ENCODE measurements around the gene LRRFIP2. TPM values are rescaled to one million over a fixed set of nuclear protein-coding genes. Genes with fewer than 3 reads are reported as not detected.

The LRRFIP2 gene
- total RNA-seq, 1 donor from 2014 or later = 34.1 TPM

DNA sequence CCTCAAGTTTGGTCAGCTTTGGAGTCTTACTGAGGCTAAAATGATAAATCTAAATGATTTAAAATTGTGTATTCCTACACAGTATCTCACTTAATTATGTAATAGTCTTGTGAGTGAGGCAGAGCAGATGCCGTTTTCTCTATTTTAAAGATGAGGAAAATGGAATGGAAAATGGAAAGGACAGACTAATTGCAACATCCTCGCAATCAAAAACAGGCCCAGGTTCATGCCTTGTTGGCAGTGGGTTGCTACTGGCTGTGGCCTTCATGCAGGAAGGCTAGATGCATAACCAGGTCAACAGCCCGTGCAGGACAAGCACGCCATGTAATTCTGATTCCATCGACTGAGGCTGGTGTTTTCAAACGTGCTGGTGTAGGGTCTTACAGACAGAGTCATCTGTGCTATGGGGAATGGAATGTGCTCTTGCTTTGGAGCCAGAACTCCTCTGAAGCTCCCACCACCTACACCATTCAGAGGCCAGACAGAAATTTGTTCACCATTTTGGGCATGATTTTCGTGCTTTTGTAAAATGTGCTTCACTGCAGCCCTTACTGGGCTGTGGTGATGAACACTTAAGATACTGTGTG lies 143.2 kb downstream of the LRRFIP2 start:
- peaks cover 2% of the 10 kb centered on the region for H3K36me3 ChIP-seq (ENCODE audit: control insufficient read depth, insufficient read depth, low read length)

DNA sequence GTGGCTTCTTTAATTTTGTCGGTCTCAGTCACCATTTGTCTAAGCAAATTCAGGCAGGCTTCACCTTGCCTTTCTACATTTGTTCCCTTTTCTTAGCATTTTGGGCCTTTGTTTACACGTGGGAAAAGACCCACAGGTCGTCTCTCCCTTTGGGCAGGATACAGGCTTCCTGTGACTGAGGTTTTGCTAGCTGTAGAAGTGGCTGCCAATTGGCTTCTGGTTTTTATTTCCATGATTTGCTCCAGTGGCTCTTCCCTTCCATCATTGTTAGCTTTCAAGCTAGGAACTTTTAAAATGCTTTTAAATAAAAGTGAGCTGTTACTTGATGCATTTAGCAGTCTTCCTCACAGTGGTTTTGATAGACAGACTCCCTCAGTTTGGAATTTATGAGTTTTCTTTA lies 143.8 kb downstream of the LRRFIP2 start:
- TF ChIP-seq, protein P1, sequence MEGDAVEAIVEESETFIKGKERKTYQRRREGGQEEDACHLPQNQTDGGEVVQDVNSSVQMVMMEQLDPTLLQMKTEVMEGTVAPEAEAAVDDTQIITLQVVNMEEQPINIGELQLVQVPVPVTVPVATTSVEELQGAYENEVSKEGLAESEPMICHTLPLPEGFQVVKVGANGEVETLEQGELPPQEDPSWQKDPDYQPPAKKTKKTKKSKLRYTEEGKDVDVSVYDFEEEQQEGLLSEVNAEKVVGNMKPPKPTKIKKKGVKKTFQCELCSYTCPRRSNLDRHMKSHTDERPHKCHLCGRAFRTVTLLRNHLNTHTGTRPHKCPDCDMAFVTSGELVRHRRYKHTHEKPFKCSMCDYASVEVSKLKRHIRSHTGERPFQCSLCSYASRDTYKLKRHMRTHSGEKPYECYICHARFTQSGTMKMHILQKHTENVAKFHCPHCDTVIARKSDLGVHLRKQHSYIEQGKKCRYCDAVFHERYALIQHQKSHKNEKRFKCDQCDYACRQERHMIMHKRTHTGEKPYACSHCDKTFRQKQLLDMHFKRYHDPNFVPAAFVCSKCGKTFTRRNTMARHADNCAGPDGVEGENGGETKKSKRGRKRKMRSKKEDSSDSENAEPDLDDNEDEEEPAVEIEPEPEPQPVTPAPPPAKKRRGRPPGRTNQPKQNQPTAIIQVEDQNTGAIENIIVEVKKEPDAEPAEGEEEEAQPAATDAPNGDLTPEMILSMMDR (IDR thresholded peaks at IDR 0.05; ENCODE audit: insufficient read depth, low read length, poor library complexity, severe bottlenecking) = no peak
- DNase-seq (ENCODE audit: low read depth) = no peak
- Histone ChIP-seq H3K36me3 (ENCODE audit: control insufficient read depth, insufficient read depth, low read length) (peaks cover 2% of the 10 kb centered on the region), H3K27me3 (ENCODE audit: control insufficient read depth, insufficient read depth, low read length) (no peaks in the 10 kb centered on the region), H3K4me3 (ENCODE audit: low read depth, low read length) (no peak overlapping the region)

More for the DNA sequence above, 143.2 kb downstream of the LRRFIP2 start:
- TF ChIP-seq, protein P1 (IDR thresholded peaks at IDR 0.05; ENCODE audit: insufficient read depth, low read length, poor library complexity, severe bottlenecking) = no peak
- no peak for DNase-seq (ENCODE audit: low read depth)
- Histone ChIP-seq H3K4me3 (ENCODE audit: low read depth, low read length) (no peak overlapping the region), H3K27me3 (ENCODE audit: control insufficient read depth, insufficient read depth, low read length) (no peaks in the 10 kb centered on the region)

DNA sequence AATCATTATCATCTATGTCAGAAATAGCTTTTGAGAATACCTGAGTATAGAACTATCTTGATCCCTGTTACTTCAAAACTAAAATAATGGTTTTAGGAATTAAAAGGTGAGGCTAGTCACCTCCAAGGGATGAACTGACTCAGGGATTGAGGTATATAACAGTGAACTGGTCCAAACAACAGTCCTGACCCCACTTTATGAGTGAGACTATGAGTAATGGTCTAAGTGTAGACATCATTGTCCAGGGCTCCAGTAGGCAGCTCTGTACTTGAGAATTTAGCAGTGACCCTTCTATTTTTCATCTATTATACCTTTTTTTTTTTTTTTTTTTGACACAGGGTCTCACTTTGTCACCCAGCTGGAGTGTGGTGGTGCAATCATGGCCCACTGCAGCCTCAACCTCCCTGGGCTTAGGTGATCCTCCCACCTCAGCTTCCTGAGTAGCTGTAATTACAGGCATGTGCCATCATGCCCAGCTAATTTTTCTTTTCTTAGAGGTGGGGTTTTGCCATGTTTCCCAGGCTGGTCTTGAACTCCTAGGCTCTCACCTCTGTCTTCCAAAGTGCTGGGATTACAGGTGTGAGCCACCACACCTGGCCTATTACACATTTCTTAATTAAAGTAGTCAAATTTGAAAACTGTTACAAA lies 144.7 kb downstream of the LRRFIP2 start:
- TF ChIP-seq, protein P1 (IDR thresholded peaks at IDR 0.05; ENCODE audit: insufficient read depth, low read length, poor library complexity, severe bottlenecking) = no peak

GRCh38 chr3:37029111-37029510 lies 145.3 kb downstream of the LRRFIP2 start:
- no peak for DNase-seq (ENCODE audit: low read depth)
- Histone ChIP-seq H3K36me3 (ENCODE audit: control insufficient read depth, insufficient read depth, low read length) (peaks cover 2% of the 10 kb centered on the region), H3K4me3 (ENCODE audit: low read depth, low read length) (no peak overlapping the region)

More for the DNA sequence above, 144.7 kb downstream of the LRRFIP2 start:
- Histone ChIP-seq H3K36me3 (ENCODE audit: control insufficient read depth, insufficient read depth, low read length) (peaks cover 2% of the 10 kb centered on the region), H3K27me3 (ENCODE audit: control insufficient read depth, insufficient read depth, low read length) (no peaks in the 10 kb centered on the region), H3K4me3 (ENCODE audit: low read depth, low read length) (no peak overlapping the region)
- no peak for DNase-seq (ENCODE audit: low read depth)

DNA sequence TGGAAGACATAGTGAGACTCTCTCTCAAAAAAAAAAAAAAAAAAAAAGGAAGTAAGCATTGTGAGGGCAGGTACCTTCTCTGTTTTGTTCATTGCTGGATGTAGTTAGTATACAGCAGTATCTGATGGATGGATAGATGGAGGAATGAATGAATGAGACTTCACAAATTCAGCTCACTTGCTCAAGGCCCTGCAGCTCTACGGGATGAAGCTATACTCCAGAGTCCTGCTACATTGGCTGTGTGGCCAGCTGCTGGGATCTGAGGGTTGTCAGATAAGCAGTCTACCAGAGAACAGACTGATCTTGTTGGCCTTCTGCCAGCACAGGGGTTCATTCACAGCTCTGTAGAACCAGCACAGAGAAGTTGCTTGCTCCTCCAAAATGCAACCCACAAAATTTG lies 146.1 kb downstream of the LRRFIP2 start:
- Histone ChIP-seq H3K4me3 (ENCODE audit: low read depth, low read length) (no peak overlapping the region), H3K27me3 (ENCODE audit: control insufficient read depth, insufficient read depth, low read length) (no peaks in the 10 kb centered on the region), H3K36me3 (ENCODE audit: control insufficient read depth, insufficient read depth, low read length) (peaks cover 2% of the 10 kb centered on the region)
- DNase-seq (ENCODE audit: low read depth) = no peak
- TF ChIP-seq, protein P1 (IDR thresholded peaks at IDR 0.05; ENCODE audit: insufficient read depth, low read length, poor library complexity, severe bottlenecking) = no peak

More at GRCh38 chr3:37029111-37029510, 145.3 kb downstream of the LRRFIP2 start:
- H3K27me3 ChIP-seq (ENCODE audit: control insufficient read depth, insufficient read depth, low read length) = no peaks in the 10 kb centered on the region
- TF ChIP-seq, protein P1 (IDR thresholded peaks at IDR 0.05; ENCODE audit: insufficient read depth, low read length, poor library complexity, severe bottlenecking) = no peak
